ENCODE results near the gene CHEK2. TPM values are rescaled to one million over a fixed set of nuclear protein-coding genes. Genes with fewer than 3 reads are reported as not detected.

CHEK2 gene
- total and polyA plus RNA-seq, 2 experiments from 2014 or later = 86.0 to 121 TPM

GRCh38 chr22:28715611-28716010 lies 26.0 kb downstream of the CHEK2 start:
- 0 out of 2 replicates have a peak, but pooled peaks cover 4% of the 10 kb centered on the region for H3F3A ChIP-seq (replicated peaks; ENCODE audit: low read depth)
- peaks cover 13% of the 10 kb centered on the region; the same call in 1 of the 2 replicates for H3K36me3 ChIP-seq (ENCODE audit: insufficient read depth)
- H3K9me2 ChIP-seq (ENCODE audit: insufficient read depth) = no peaks in the 10 kb centered on the region
- no peak overlapping the region for H3K4me2 ChIP-seq
- Mint-ChIP-seq H3K4me3 (no peak overlapping the region), H3K27me3 (ENCODE audit: insufficient read depth, low read depth, poor library complexity) (no peaks in the 10 kb centered on the region), H3K9me3 (no peaks in the 10 kb centered on the region), H3K36me3 (ENCODE audit: low read depth) (peaks cover 63% of the 10 kb centered on the region), H3K27ac (no peak overlapping the region), H3K4me1 (no peaks in the 10 kb centered on the region)
- no peak overlapping the region for H2AFZ ChIP-seq
- H4K20me1 ChIP-seq (replicated peaks; ENCODE audit: insufficient read depth) = peaks cover 3% of the 10 kb centered on the region; the same call in 1 of the 2 replicates
- no peaks in the 10 kb centered on the region for H3K79me2 ChIP-seq (replicated peaks; ENCODE audit: insufficient read depth)
- H3K4me1 ChIP-seq (ENCODE audit: insufficient read depth) = no peaks in the 10 kb centered on the region
- ATAC-seq (no peak), DNase-seq (ENCODE audit: low spot score) (no peak)
- TF ChIP-seq EZH2phosphoT487 (IDR thresholded peaks at IDR 0.05; ENCODE audit: unreplicated experiment) = no peak
- no peak for TF ChIP-seq JUNB (IDR thresholded peaks at IDR 0.05; ENCODE audit: unreplicated experiment)
- TF ChIP-seq ZNF114 (CRISPR knock-in tag; IDR thresholded peaks at IDR 0.05) = no peak
- no peak for TF ChIP-seq CREB1 (CRISPR knock-in tag; IDR thresholded peaks at IDR 0.05; ENCODE audit: low read depth)
- no peak for TF ChIP-seq NANOG (IDR thresholded peaks at IDR 0.05; ENCODE audit: borderline replicate concordance)
- TF ChIP-seq, protein P1, sequence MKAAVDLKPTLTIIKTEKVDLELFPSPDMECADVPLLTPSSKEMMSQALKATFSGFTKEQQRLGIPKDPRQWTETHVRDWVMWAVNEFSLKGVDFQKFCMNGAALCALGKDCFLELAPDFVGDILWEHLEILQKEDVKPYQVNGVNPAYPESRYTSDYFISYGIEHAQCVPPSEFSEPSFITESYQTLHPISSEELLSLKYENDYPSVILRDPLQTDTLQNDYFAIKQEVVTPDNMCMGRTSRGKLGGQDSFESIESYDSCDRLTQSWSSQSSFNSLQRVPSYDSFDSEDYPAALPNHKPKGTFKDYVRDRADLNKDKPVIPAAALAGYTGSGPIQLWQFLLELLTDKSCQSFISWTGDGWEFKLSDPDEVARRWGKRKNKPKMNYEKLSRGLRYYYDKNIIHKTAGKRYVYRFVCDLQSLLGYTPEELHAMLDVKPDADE (IDR thresholded peaks at IDR 0.05) = no peak
- no peak for TF ChIP-seq POLR2AphosphoS5 (IDR thresholded peaks at IDR 0.05; ENCODE audit: low read depth)
- no peak for TF ChIP-seq STAT1 (IDR thresholded peaks at IDR 0.05; ENCODE audit: unreplicated experiment)
- no peak for TF ChIP-seq ZNF331 (CRISPR knock-in tag; IDR thresholded peaks at IDR 0.05; ENCODE audit: low read depth)
- no peak for TF ChIP-seq REST (IDR thresholded peaks at IDR 0.05; ENCODE audit: unreplicated experiment)
- no peak for TF ChIP-seq EZH2 (IDR thresholded peaks at IDR 0.05; ENCODE audit: low read depth, unreplicated experiment)
- no peak for TF ChIP-seq ZNF462 (CRISPR knock-in tag; IDR thresholded peaks at IDR 0.05)
- TF ChIP-seq CTCF (conservative IDR thresholded peaks at IDR 0.05; ENCODE audit: low read depth in 2 of 2) = no peak
- 0 out of 2 replicates have a peak overlapping the region, but pooled peaks have one; percentile 24 for H3K27ac ChIP-seq (ENCODE audit: low read depth)
- H3K27me3 ChIP-seq (ENCODE audit: insufficient read depth) = no peaks in the 10 kb centered on the region
- no peak overlapping the region for H3K4me3 ChIP-seq
